ENCODE measurements around the gene ITGB1BP1.

Gene ITGB1BP1

GRCh38 chr2:9462313-9462712 is 39.0 kb upstream of the ITGB1BP1 start:
- TF ChIP-seq FOXP2 (optimal IDR thresholded peaks at IDR 0.05; ENCODE audit: control extremely low read depth, extremely low read length, insufficient read depth) (no peak), EZH2 (IDR thresholded peaks at IDR 0.05) (no peak), POLR2AphosphoS5 (IDR thresholded peaks at IDR 0.05; ENCODE audit: borderline replicate concordance, low read depth, low read length) (no peak)
- Histone ChIP-seq H3K9me3 (ENCODE audit: low read depth, low read length) (no peaks in the 10 kb centered on the region), H3K4me3 (no peak overlapping the region), H3K36me3 (ENCODE audit: insufficient read depth, low read length) (peaks cover 38% of the 10 kb centered on the region), H3K9ac (ENCODE audit: insufficient read length) (no peak overlapping the region), H3K27ac (no peak overlapping the region)
- DNase-seq (ENCODE audit: low read depth, low spot score): no peak

DNA sequence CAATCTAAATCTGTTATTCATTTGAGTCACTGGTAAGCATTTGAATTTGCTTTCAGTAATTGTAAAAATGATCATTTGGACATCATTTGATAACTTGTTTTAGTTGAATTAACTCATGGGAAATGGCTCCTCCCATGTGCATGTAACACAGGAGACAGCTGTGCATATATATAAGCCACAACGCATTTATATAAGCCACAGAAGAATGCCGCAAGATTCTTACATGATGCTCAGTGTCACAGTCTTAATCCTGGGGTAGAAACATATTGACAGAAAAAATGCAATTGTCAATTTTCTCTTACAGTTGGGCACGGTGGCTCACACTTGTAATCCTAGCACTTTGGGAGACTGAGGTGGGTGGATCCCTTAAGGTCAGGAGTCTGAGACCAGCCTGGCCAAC is 37.8 kb upstream of the ITGB1BP1 start:
- DNase-seq (ENCODE audit: low read depth, low spot score): no peak
- no peak overlapping the region for H3K4me3 ChIP-seq
- H3K27ac ChIP-seq: no peak overlapping the region
- no peaks in the 10 kb centered on the region for H3K9me3 ChIP-seq (ENCODE audit: low read depth, low read length)
- TF ChIP-seq EZH2 (IDR thresholded peaks at IDR 0.05) (no peak), FOXP2 (optimal IDR thresholded peaks at IDR 0.05; ENCODE audit: control extremely low read depth, extremely low read length, insufficient read depth) (no peak), POLR2AphosphoS5 (IDR thresholded peaks at IDR 0.05; ENCODE audit: borderline replicate concordance, low read depth, low read length) (no peak)
- no peak overlapping the region for H3K9ac ChIP-seq (ENCODE audit: insufficient read length)
- peaks cover 48% of the 10 kb centered on the region for H3K36me3 ChIP-seq (ENCODE audit: insufficient read depth, low read length)

DNA sequence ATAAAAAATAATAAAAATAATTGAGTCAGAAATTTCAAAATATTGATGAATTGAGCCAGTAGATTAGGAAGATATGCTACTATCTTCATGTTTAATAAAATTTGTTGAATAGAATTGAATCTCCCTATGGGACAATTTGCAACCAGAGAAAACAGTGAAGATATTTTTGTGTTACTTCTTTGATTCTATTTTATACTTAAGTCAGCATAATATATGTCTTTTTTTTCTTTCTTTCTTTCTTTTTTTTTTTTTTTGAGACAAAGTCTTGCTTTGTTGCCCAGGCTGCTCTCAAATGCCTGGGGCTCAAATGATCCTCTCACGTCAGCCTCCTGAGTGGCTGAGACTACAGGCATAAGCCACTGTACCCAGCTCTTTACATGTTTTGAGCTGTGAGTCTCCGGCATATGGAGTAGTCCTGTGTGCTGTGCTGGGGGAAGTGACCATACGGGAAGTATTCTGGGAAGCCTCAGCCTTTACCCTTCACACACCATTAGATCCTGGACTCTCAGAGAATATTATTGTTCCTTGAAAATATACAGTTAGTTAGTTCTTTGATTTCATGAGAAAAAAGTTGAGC is 37.2 kb upstream of the ITGB1BP1 start:
- H3K36me3 ChIP-seq (ENCODE audit: insufficient read depth, low read length): peaks cover 46% of the 10 kb centered on the region

GRCh38 chr2:9451231-9451630 is 27.9 kb upstream of the ITGB1BP1 start:
- H3K4me3 ChIP-seq: no peak overlapping the region
- TF ChIP-seq EZH2 (IDR thresholded peaks at IDR 0.05): no peak
- no peak for TF ChIP-seq FOXP2 (optimal IDR thresholded peaks at IDR 0.05; ENCODE audit: control extremely low read depth, extremely low read length, insufficient read depth)
- no peak for TF ChIP-seq POLR2AphosphoS5 (IDR thresholded peaks at IDR 0.05; ENCODE audit: borderline replicate concordance, low read depth, low read length)
- DNase-seq (ENCODE audit: low read depth, low spot score): no peak
- H3K36me3 ChIP-seq (ENCODE audit: insufficient read depth, low read length): peaks cover 46% of the 10 kb centered on the region
- H3K9me3 ChIP-seq (ENCODE audit: low read depth, low read length): no peaks in the 10 kb centered on the region
- no peak overlapping the region for H3K9ac ChIP-seq (ENCODE audit: insufficient read length)
- H3K27ac ChIP-seq: no peak overlapping the region

More for the DNA sequence above, 37.2 kb upstream of the ITGB1BP1 start:
- H3K9me3 ChIP-seq (ENCODE audit: low read depth, low read length): no peaks in the 10 kb centered on the region
- no peak for DNase-seq (ENCODE audit: low read depth, low spot score)
- no peak overlapping the region for H3K9ac ChIP-seq (ENCODE audit: insufficient read length)
- H3K27ac ChIP-seq: peak overlapping the region; percentile 25; the same call in 1 of the 2 replicates
- H3K4me3 ChIP-seq: no peak overlapping the region
- TF ChIP-seq EZH2 (IDR thresholded peaks at IDR 0.05): no peak
- no peak for TF ChIP-seq POLR2AphosphoS5 (IDR thresholded peaks at IDR 0.05; ENCODE audit: borderline replicate concordance, low read depth, low read length)
- TF ChIP-seq FOXP2 (optimal IDR thresholded peaks at IDR 0.05; ENCODE audit: control extremely low read depth, extremely low read length, insufficient read depth): no peak

GRCh38 chr2:9445089-9445488 is 21.8 kb upstream of the ITGB1BP1 start:
- H3K9me3 ChIP-seq (ENCODE audit: low read depth, low read length): no peaks in the 10 kb centered on the region
- no peak overlapping the region for H3K27ac ChIP-seq
- no peak for DNase-seq (ENCODE audit: low read depth, low spot score)
- peaks cover 44% of the 10 kb centered on the region for H3K36me3 ChIP-seq (ENCODE audit: insufficient read depth, low read length)
- TF ChIP-seq POLR2AphosphoS5 (IDR thresholded peaks at IDR 0.05; ENCODE audit: borderline replicate concordance, low read depth, low read length) (no peak), EZH2 (IDR thresholded peaks at IDR 0.05) (no peak), FOXP2 (optimal IDR thresholded peaks at IDR 0.05; ENCODE audit: control extremely low read depth, extremely low read length, insufficient read depth) (no peak)
- no peak overlapping the region for H3K4me3 ChIP-seq
- H3K9ac ChIP-seq (ENCODE audit: insufficient read length): no peak overlapping the region

DNA sequence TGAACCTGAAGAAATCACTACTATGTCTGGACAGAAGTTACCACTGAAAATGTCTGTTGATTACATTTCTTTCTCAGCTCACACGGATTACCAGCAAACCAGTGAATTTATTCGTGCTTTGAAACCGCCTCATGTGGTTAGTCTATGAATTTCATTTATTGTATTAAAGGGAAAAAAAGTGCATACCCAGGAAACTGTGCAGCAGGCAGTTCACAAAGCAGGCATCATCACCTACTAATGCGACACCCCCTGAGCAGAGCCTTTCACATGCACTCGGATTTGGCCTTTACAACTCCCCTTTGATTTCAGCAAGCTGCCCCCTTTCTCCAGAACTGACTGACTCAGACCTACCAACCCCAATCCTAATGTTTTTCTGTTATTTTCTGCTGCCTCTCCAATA is 20.2 kb upstream of the ITGB1BP1 start:
- no peak overlapping the region for H3K27ac ChIP-seq
- no peak for TF ChIP-seq EZH2 (IDR thresholded peaks at IDR 0.05)
- TF ChIP-seq FOXP2 (optimal IDR thresholded peaks at IDR 0.05; ENCODE audit: control extremely low read depth, extremely low read length, insufficient read depth): no peak
- no peak for TF ChIP-seq POLR2AphosphoS5 (IDR thresholded peaks at IDR 0.05; ENCODE audit: borderline replicate concordance, low read depth, low read length)
- DNase-seq (ENCODE audit: low read depth, low spot score): no peak
- peaks cover 56% of the 10 kb centered on the region for H3K36me3 ChIP-seq (ENCODE audit: insufficient read depth, low read length)
- H3K9ac ChIP-seq (ENCODE audit: insufficient read length): no peak overlapping the region
- H3K9me3 ChIP-seq (ENCODE audit: low read depth, low read length): no peaks in the 10 kb centered on the region
- no peak overlapping the region for H3K4me3 ChIP-seq

GRCh38 chr2:9441556-9441955 is 18.2 kb upstream of the ITGB1BP1 start:
- peaks cover 68% of the 10 kb centered on the region for H3K36me3 ChIP-seq (ENCODE audit: insufficient read depth, low read length)
- no peak overlapping the region for H3K27ac ChIP-seq
- H3K9me3 ChIP-seq (ENCODE audit: low read depth, low read length): no peaks in the 10 kb centered on the region
- DNase-seq (ENCODE audit: low read depth, low spot score): no peak
- no peak for TF ChIP-seq EZH2 (IDR thresholded peaks at IDR 0.05)
- no peak for TF ChIP-seq FOXP2 (optimal IDR thresholded peaks at IDR 0.05; ENCODE audit: control extremely low read depth, extremely low read length, insufficient read depth)
- TF ChIP-seq POLR2AphosphoS5 (IDR thresholded peaks at IDR 0.05; ENCODE audit: borderline replicate concordance, low read depth, low read length): no peak
- H3K9ac ChIP-seq (ENCODE audit: insufficient read length): no peak overlapping the region
- no peak overlapping the region for H3K4me3 ChIP-seq

- DNase-seq (ENCODE audit: low read depth, low spot score): no peak
- Histone ChIP-seq H3K36me3 (ENCODE audit: insufficient read depth, low read length) (peaks cover 66% of the 10 kb centered on the region), H3K9me3 (ENCODE audit: low read depth, low read length) (no peaks in the 10 kb centered on the region), H3K27ac (no peak overlapping the region), H3K9ac (ENCODE audit: insufficient read length) (no peak overlapping the region), H3K4me3 (no peak overlapping the region)
- TF ChIP-seq POLR2AphosphoS5 (IDR thresholded peaks at IDR 0.05; ENCODE audit: borderline replicate concordance, low read depth, low read length): no peak
Observed at GRCh38 chr2:9440058-9440727, 16.9 kb upstream of the ITGB1BP1 start.

DNA sequence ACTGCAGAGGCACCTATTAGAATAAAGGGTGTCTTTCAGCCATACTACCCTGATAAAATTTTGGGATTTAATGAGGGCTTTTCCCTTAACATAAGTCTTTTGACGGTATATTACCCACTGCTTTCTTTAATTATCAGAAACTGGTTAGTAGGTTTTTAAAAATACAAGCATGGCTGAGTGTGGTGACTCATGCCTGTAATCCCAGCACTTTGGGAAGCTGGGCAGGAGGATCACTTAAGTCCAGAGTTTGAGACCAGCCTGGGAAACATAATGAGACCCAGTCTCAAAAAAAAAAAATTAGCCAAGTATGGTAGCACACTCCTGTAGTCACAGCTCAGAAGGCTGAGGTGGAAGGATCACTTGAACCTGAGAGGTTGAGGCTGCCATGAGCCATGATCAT is 16.2 kb upstream of the ITGB1BP1 start:
- Histone ChIP-seq H3K27ac (no peak overlapping the region), H3K9me3 (ENCODE audit: low read depth, low read length) (no peaks in the 10 kb centered on the region), H3K9ac (ENCODE audit: insufficient read length) (no peak overlapping the region), H3K4me3 (no peak overlapping the region), H3K36me3 (ENCODE audit: insufficient read depth, low read length) (peaks cover 68% of the 10 kb centered on the region)
- TF ChIP-seq EZH2 (IDR thresholded peaks at IDR 0.05) (no peak), FOXP2 (optimal IDR thresholded peaks at IDR 0.05; ENCODE audit: control extremely low read depth, extremely low read length, insufficient read depth) (no peak), POLR2AphosphoS5 (IDR thresholded peaks at IDR 0.05; ENCODE audit: borderline replicate concordance, low read depth, low read length) (no peak)
- DNase-seq (ENCODE audit: low read depth, low spot score): no peak
